Caki2 (cell line): Measurements from ENCODE around the gene CPNE4. TPM values are rescaled to one million over a fixed set of nuclear protein-coding genes. Genes with fewer than 3 reads are reported as not detected.
A peak's percentile ranks its signal among the peaks of the same experiment; 100 is the strongest.

ENCODE experiments used
- DNase-seq: peaks from one replicate; pipeline ENCODE4 v3.0.0-alpha.2; 2015; ENCODE audit warnings: low read depth
- in situ Hi-C: cut with HindIII; loops from 2 replicates; pipeline ENCODE4 v1.10.0; 2016; ENCODE audit warnings: low sequenced_read_pairs, low pct_unique_long_range_greater_than_20kb, mixed read lengths
- total RNA-seq: library from RNA; depleted of rRNA; stranded (reverse); fragments of >200 nt; shearing (Covaris generic); gene quantifications from 2 replicates; pipeline ENCODE4 v1.2.3, GENCODE V29; 2014; ENCODE audit warnings: low replicate concordance

CPNE4 gene
- total RNA-seq, 1 experiment from 2014 or later, result 0.27 TPM

- peak; percentile 48 for DNase-seq
- in situ Hi-C loops, result no loop called here
Measured at GRCh38 chr3:131794766-131795388, 239.9 kb downstream of the CPNE4 start.

GRCh38 chr3:131793870-131794269 is 240.9 kb downstream of the CPNE4 start:
- no peak for DNase-seq
- in situ Hi-C loops, result no loop called here

- in situ Hi-C loops, result no loop called here
Measured at GRCh38 chr3:131789188-131789587, 245.6 kb downstream of the CPNE4 start.

GRCh38 chr3:131786386-131786785 is 248.4 kb downstream of the CPNE4 start:
- no peak for DNase-seq
- in situ Hi-C loops, result no loop called here

More at GRCh38 chr3:131789188-131789587, 245.6 kb downstream of the CPNE4 start:
- no peak for DNase-seq

- in situ Hi-C loops, result no loop called here
- DNase-seq, result no peak
Measured at GRCh38 chr3:131782751-131783150, 252.1 kb downstream of the CPNE4 start.

- DNase-seq, result no peak
- in situ Hi-C loops, result no loop called here
Measured at GRCh38 chr3:131778526-131778925, 256.3 kb downstream of the CPNE4 start.

- DNase-seq, result no peak
Measured at GRCh38 chr3:131775650-131776049, 259.2 kb downstream of the CPNE4 start.

GRCh38 chr3:131772269-131773026 is 262.4 kb downstream of the CPNE4 start:
- in situ Hi-C loops, result no loop called here
- peak; percentile 3 for DNase-seq

More at GRCh38 chr3:131775650-131776049, 259.2 kb downstream of the CPNE4 start:
- in situ Hi-C loops, result no loop called here

GRCh38 chr3:131762981-131763564 is 271.7 kb downstream of the CPNE4 start:
- no peak for DNase-seq
- in situ Hi-C loops, result no loop called here

GRCh38 chr3:131756405-131756804 is 278.4 kb downstream of the CPNE4 start:
- no peak for DNase-seq
- in situ Hi-C loops, result no loop called here

- in situ Hi-C loops, result no loop called here
- no peak for DNase-seq
Measured at GRCh38 chr3:131755380-131755779, 279.4 kb downstream of the CPNE4 start.

GRCh38 chr3:131750256-131750655 is 284.6 kb downstream of the CPNE4 start:
- no peak for DNase-seq
- in situ Hi-C loops, result no loop called here

- DNase-seq, result no peak
- in situ Hi-C loops, result no loop called here
Measured at GRCh38 chr3:131749826-131750225, 285.0 kb downstream of the CPNE4 start.

GRCh38 chr3:131747466-131747865 is 287.3 kb downstream of the CPNE4 start:
- in situ Hi-C loops, result no loop called here
- DNase-seq, result no peak

GRCh38 chr3:131744765-131745164 is 290.0 kb downstream of the CPNE4 start:
- in situ Hi-C loops, result no loop called here

GRCh38 chr3:131743126-131743525 is 291.7 kb downstream of the CPNE4 start:
- in situ Hi-C loops, result no loop called here
- no peak for DNase-seq

More at GRCh38 chr3:131744765-131745164, 290.0 kb downstream of the CPNE4 start:
- DNase-seq, result no peak

- in situ Hi-C loops, result no loop called here
- no peak for DNase-seq
Measured at GRCh38 chr3:131739211-131739610, 295.6 kb downstream of the CPNE4 start.

GRCh38 chr3:131738095-131738494 is 296.7 kb downstream of the CPNE4 start:
- in situ Hi-C loops, result no loop called here
- DNase-seq, result no peak

GRCh38 chr3:131735544-131735943 is 299.3 kb downstream of the CPNE4 start:
- no peak for DNase-seq
- in situ Hi-C loops, result no loop called here
